HG03045 (cell line): ENCODE measurements around the gene JMY.

Experiments
- ATAC-seq: cut with Tn5 transposase; IDR thresholded peaks from one replicate; pipeline ENCODE4 v1.9.1; 2021; ENCODE audit warnings: mild to moderate bottlenecking, moderate library complexity; ENCODE audit not compliant: unreplicated experiment

JMY gene

DNA sequence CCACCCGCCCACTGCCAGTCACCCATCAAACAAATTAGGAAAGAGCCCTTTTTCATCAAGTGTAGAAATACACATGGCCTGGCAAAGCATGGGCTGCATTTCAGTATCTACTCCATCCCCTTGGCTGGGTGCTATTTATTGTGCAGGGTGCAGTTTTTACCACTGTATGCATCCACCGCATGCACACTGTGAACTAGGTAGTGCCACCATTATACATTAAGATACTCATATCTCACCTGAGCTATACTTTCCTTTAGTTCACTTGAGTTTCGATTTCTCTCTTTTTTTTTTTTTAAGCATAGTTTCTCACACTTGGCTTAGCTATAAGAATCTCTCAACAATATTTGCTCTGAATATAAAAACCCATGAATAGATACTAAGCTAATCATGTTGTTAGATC lies 49.4 kb downstream of the JMY start:
- ATAC-seq: no peak

DNA sequence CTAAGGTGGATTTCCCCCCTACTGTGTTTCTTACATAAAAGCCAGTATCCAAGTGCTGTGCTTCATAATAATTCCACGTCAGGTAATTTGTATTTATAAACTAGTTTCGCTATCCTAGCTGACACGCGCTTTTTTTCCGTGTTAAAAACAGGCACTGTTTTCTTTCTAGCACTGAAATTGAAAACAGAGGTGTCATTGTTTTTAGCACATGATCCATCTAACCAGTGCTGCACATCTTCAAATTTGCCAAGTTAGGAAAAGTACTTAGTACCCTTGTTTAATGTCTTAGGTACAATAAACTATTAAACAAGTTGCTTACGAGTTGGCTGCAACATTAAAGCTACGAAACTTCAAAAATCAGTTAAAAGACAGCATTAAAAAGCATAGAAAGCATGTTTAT lies 49.9 kb downstream of the JMY start:
- ATAC-seq: no peak

DNA sequence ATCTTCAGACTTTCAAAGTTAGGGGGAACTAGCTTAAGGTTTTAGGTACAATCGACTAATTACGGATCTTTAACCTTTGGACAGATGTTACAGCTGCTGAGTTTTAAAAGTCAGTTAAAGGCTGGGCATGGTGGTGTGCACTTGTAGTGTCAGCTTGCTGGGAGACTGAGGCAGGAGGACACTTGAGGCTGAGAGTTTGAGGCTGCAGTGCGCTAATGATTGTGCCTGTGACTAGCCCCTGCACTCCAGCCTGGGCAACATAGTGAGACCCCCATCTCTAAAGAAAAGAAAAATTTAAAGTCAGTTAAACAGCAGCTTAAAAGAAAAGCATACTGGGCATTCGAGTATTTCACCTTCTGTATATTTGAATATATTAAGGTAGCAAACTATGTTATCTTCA lies 51.4 kb downstream of the JMY start:
- ATAC-seq: no peak

DNA sequence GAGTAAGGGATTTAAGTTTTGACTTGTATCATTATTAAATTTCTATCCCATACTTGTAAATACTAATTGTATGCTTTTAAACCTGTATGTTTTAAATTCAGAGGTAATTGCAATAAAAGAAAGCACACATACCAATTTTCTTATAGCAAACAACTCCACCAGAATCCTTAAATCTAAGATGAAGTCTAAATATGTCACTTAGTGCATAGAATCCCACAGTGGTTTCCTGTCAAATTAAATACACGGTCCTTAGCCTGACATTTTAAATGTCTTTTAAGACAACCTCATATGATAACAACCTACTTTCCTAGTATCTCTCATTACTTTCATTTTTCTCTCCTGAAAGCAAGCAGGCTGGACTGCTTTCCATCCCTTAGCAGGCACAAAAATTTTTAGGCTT lies 52.0 kb downstream of the JMY start:
- no peak for ATAC-seq

DNA sequence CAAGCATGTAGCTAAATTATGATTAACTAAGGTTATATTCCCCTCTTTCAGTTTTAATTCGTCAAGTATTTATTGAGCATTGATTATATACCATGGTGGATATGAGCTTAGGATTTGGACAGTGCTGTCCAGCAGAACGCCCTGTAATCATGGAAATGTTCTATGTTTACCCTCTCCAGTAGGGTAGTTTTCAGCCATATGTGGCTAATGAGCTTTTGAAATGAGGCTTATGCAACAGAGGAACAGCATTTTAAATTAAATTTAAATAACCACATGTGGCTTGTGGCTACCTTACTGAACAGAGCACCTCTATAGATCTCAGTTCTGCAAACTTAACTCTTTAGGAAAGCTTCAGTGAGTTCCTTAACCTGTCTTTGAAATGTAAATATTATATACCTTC lies 59.1 kb downstream of the JMY start:
- ATAC-seq: no peak

DNA sequence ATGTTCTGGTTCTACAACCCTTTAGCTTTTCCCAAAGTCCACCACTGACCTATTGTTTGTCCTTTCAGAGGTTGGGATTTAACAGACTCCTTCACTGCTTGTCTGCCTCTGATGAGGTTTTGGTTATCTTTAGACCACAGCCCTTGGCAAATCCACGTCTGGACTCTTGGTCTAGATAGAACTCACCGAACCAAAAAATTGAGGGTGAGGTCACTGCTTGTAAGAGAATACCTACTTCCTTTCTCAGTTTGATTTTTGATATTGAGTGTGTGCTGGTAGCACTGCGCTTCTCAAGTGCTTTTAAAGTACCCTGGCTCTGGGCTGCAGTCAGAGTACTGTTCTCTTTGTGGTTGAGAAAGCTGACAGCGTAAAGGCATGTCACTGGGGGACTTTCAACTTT lies 61.7 kb downstream of the JMY start:
- no peak for ATAC-seq

DNA sequence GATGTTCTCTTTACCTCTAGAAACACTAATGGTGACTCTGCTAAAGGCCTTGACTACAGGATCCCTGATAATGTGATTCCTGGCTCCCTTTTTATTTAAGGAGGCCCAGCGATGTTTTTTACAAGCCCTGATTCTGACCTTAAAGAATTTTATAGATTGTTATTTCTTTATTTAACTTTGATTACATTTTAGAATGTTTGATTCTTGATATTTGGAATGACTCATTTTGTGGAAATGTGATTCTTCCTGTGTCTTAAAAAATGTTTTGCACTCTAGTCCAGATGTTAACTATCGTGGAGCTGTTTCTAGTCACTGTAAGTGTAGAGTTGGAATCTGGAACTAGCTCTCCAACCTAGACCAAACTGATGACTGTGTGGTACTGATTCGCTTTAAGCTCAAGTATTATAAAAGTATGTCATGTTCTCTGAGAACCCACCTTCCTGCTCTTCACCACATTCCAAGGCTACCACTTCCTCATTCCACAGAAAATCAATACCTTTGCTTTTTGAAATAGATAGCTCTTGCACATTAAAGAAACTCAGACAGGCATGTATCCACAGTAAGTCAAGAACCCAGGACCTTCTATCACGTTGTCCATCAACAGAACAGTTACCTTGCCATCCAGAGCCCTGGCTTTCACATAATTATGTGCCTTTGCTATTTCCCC lies 65.2 kb downstream of the JMY start:
- no peak for ATAC-seq

DNA sequence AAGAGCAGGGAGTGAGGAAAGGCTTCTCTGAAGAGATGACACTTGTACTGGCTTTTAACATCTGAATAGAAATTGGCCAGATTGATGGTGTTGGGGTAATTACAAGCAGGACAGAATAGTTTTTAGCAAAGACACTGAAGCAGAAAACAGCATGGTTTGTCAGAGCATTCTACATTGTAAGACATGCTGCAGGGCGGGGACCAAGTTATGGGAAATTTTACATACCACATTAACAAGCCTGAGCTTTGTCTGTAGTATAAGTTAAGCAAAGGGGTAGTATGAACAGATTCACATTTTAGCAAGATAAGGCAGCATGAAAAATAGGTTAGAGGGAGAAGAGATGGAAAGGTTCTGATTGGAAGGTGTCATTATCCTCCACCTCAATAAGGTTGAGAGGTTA lies 66.5 kb downstream of the JMY start:
- no peak for ATAC-seq

DNA sequence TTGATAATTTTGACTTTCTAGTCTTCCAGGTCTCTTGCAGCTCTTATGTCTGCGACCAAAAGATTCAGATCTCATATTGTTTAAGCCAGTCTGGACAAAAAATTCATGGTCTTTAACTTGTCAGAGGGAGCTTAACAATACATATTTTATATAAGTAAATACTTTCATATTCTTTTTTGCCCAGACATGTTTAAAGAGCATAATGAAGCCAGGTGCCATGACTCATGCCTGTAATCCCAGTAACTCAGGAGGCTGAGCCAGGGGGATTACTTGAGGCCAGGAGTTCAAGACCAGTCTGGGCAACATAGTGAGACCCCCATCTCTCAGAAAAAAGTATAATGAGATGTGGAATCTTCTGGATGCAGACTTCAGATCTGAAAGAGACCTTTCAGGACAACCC lies 69.8 kb downstream of the JMY start:
- no peak for ATAC-seq

DNA sequence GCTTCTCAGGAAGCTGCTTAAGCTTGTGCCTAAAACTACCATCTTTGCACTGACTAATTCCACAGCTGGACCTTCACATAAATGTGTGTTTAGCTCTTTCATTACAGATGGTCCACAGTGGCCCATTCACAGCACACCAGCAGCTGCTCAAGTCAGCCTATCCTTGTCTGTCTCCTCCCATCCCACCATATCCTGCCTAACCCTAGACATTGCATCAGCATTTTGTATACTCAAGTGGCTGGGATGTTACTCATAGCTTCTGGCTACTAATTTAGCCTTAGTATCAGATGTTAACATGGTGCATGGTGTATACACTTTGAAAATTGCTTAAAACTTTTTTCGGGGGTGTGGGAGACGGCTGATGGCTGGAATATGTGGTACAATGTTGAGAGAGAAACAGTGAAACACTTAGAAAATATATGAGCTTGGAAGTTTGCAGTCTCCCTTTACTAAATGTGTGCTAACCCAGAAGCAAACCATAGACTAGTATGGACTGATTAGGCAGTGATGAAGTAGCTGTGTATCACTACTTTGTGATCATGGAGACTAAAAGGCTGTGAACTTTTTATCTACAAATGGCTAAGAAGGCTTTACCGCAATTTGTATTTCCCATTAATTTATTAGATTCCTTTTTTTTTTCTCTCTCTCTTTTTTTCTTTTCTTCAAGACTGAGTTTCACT lies 83.1 kb downstream of the JMY start:
- ATAC-seq: no peak

DNA sequence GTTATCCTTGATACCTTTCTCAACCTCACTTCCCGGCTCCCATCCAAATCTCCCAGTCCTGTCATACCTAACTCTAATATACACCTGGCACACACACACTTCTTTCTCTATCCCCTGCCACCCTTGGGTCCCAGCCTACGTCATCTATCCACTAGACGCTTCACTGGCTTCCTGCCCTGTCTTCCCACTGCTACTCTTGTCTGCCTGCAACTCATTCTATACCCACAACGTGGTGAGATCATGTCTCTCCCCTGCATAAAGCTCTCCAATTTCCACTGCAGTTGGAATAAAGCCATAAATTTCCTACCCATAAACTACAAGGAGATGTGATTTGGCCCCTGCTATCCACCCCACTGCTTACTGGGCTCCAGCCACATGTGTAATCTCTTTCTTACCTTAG lies 93.5 kb downstream of the JMY start:
- ATAC-seq: no peak

DNA sequence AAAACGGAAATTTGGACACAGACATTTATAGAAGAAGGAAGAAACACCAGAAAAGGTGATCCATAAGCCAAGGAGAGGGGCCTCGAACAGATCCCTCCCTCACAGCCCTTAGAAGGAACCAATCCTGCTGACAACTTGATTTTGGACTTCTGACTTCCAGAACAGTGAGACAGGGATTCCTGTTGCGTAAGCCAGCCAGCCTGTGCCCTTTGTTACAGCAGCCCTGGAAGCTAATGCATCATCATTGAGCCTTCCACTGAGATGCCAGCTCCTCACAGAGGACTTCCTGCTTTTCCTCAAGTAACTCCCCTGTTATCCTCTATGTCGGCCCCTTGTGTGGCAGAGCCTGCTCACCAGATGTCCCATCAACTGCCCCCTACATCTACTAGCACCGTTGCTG lies 94.1 kb downstream of the JMY start:
- ATAC-seq: no peak

DNA sequence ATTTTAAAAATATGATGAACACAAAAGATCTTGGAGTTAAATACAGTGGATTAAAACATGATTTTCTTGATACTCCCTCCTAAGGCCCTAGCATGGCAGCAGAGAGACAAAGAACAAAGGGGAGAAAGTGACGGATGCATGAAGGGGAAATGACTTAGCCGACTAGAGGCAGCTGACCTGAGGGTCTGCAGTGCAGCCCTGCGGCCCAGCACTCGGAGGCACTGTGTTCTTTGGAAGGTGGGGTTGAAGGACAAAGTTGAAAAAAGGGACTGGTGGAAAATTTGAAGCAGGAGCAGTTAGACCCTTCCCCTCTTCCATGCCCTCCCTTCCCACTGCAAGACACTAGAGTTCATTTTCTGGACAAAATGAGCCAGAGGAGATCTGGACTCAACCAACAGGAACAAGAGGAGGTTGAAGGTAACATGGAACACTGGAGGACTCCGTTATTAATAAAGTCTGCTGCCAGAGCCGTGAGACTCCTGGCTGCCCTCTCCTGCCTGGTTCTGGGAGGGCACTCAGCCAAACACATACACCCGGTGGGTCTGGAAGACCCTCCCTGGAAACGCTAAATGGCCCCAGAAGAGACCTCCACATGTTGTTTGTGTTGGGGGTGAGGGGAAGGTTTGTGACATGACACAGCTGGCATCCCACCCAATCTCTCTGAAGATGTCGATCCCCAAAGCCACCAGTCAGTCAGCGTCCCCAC lies 98.1 kb downstream of the JMY start:
- no peak for ATAC-seq

DNA sequence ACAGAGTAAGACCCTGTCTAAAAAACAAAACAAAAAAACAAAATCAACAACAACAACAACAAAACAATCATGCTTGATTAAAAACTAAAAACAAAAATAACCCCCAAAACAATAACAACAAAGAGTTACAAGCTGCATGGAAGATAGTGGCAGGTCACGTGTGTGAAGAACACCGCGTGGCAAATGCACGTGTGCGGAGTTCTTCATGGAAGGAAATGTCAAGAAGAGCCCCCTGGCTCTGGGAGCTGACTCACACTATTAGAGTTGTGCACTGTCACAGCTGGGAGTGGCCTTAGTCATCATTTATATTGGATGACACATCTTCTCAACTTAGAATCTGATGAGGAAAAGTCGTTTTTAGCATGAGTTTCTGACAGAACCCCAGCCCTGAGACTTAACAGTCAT lies 110.5 kb downstream of the JMY start:
- ATAC-seq: no peak

DNA sequence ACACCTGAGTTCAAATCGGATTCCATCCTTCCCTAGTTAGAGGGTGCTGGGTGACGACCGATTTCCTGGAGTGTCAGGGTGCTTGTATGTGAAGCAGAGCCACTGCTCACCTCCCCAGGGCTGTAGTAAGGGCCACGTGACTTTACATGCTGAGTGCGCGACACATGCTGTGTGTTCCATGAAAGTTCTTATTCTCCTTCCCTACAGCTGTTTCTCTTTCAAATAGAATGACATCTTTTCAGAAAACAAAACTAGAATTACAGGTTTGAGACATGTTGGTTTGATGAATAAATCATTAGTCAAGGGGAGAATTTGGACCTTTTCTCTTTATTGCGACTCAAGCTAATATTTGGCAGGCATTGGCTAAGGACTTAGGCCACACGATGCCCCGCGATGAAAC lies 113.1 kb downstream of the JMY start:
- ATAC-seq: no peak

DNA sequence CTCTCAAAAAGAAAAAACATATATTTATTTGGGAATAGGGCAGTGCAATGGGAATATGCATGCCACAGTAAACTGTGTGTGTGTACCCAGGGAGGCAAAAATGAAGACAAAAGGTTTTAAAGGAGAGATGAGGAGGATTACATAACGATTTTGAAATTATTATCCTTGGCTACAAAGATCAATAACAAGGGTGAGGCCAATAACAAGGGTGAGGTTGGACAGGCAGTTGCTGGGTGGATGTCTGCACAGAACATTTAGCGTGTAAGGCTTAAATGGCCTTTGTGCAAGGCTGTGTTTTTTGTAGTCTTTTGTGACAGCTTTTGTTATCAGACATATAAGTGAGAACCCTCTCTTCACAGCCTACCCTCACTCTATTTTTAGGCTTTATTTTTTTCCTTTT lies 114.0 kb downstream of the JMY start:
- ATAC-seq: no peak

DNA sequence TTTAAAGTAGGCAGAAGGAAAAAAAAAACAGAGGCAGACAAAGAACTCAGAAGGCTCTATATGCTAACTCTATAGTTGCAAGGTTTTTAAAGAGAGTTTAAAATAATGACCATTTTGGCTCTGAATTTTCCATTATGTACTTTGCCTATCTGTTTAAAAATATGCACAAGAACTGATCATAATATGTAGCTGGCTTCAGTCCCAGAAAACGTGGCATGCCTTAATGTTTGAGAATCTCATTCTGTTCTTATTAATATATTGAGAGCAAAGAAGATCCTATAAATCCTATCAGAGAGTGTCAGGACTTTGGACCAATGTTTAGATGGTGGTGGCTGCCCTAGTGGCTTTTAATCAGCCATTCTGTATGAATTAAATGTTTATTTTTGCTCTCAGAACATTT lies 121.5 kb downstream of the JMY start:
- no peak for ATAC-seq
